ENCODE data around the gene PPME1. TPM values are rescaled to one million over a fixed set of nuclear protein-coding genes. Genes with fewer than 3 reads are reported as not detected.

Gene PPME1
- total RNA-seq, 1 experiment from 2014 or later = 39.4 TPM

DNA sequence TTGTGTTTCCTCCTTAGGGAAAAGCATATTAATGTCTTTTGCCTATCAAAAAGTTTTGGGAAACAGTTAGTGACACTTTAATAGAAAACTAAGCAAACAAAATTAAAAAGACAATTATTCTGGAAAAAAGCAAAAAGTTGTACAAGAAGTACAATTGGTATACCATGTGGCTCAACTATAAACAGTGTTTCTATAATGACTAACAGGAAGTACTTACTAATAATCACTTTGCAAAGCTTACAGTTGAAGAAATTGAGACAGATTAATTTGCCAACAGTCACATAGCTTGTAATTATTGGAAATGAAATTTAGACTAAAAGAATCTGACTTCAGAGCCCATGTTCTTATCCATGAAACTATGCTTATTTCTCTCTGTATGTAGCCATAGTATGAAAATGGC, 24.7 kb downstream of the PPME1 start:
- H4K8ac ChIP-seq (replicated peaks; ENCODE audit: insufficient read length, low read depth, low read length) = no peak overlapping the region

More for the DNA sequence above, 24.7 kb downstream of the PPME1 start:
- H2BK5ac ChIP-seq (ENCODE audit: insufficient read length, low read length) = no peak overlapping the region
- H3K9ac ChIP-seq (ENCODE audit: extremely low read depth, insufficient read length, low read length) = no peak overlapping the region
- no peaks in the 10 kb centered on the region for H4K20me1 ChIP-seq (ENCODE audit: control insufficient read depth, insufficient read depth, insufficient read length)
- H3T11ph ChIP-seq (ENCODE audit: low read length) = no peak overlapping the region
- no peak overlapping the region for H3K56ac ChIP-seq (ENCODE audit: insufficient read length, low read depth, low read length)
- no peak overlapping the region for H3K23ac ChIP-seq (ENCODE audit: insufficient read length, low read depth, low read length)
- no peak overlapping the region for H2AFZ ChIP-seq (ENCODE audit: low read length)
- H2AK5ac ChIP-seq (ENCODE audit: insufficient read length, low read length) = no peak overlapping the region
- H3K27ac ChIP-seq (ENCODE audit: insufficient read length, low read depth, low read length) = no peak overlapping the region
- no peak overlapping the region for H3K4me2 ChIP-seq (ENCODE audit: insufficient read depth, insufficient read length, low read length)
- H3K4ac ChIP-seq (ENCODE audit: low read depth, low read length) = no peak overlapping the region
- H2BK15ac ChIP-seq (ENCODE audit: low read depth, low read length) = no peak overlapping the region
- no peaks in the 10 kb centered on the region for H3K4me1 ChIP-seq (ENCODE audit: insufficient read depth, low read length)
- no peak overlapping the region for H3K18ac ChIP-seq (ENCODE audit: insufficient read length, low read depth, low read length)
- Mint-ChIP-seq H3K9me3 (peaks cover 7 to 14% of the 10 kb centered on the region in 2 experiments), H3K4me1 (peaks cover 3 to 6% of the 10 kb centered on the region in 2 experiments; a peak in 3 of 4 replicates), H3K36me3 (ENCODE audit: insufficient read depth in 1 of 3, low read depth in 3 of 3) (peaks cover 17 to 22% (median 19%) of the 10 kb centered on the region in 3 experiments), H3K27me3 (ENCODE audit: low read depth) (no peaks in the 10 kb centered on the region), H3K27ac (no peak overlapping the region), H3K4me3 (no peak overlapping the region)
- no peaks in the 10 kb centered on the region for H3K23me2 ChIP-seq (ENCODE audit: insufficient read length, low read depth, low read length, poor library complexity, severe bottlenecking)
- H2BK120ac ChIP-seq (ENCODE audit: low read depth, low read length, poor library complexity, severe bottlenecking) = no peak overlapping the region
- H4K91ac ChIP-seq (ENCODE audit: insufficient read length, low read depth, low read length) = no peak overlapping the region
- TF ChIP-seq, protein P1, sequence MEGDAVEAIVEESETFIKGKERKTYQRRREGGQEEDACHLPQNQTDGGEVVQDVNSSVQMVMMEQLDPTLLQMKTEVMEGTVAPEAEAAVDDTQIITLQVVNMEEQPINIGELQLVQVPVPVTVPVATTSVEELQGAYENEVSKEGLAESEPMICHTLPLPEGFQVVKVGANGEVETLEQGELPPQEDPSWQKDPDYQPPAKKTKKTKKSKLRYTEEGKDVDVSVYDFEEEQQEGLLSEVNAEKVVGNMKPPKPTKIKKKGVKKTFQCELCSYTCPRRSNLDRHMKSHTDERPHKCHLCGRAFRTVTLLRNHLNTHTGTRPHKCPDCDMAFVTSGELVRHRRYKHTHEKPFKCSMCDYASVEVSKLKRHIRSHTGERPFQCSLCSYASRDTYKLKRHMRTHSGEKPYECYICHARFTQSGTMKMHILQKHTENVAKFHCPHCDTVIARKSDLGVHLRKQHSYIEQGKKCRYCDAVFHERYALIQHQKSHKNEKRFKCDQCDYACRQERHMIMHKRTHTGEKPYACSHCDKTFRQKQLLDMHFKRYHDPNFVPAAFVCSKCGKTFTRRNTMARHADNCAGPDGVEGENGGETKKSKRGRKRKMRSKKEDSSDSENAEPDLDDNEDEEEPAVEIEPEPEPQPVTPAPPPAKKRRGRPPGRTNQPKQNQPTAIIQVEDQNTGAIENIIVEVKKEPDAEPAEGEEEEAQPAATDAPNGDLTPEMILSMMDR (conservative IDR thresholded peaks at IDR 0.05) = no peak
- no peak for DNase-seq
- H2BK20ac ChIP-seq (ENCODE audit: low read depth, low read length, poor library complexity, severe bottlenecking) = no peak overlapping the region
- no peaks in the 10 kb centered on the region for H3K27me3 ChIP-seq (ENCODE audit: insufficient read depth, low read length)
- no peak overlapping the region for H4K5ac ChIP-seq (ENCODE audit: insufficient read length, low read depth, low read length)
- no peak overlapping the region for H2BK12ac ChIP-seq (ENCODE audit: insufficient read length, low read depth, low read length)
- peaks cover 1% of the 10 kb centered on the region; the same call in 1 of the 2 replicates for H3K79me2 ChIP-seq (ENCODE audit: insufficient read depth, low read length)
- no peaks in the 10 kb centered on the region for H3K79me1 ChIP-seq (ENCODE audit: insufficient read depth, low read depth, low read length, poor library complexity, severe bottlenecking)
- no peak overlapping the region for H3K14ac ChIP-seq (ENCODE audit: insufficient read depth, low read length)
- H3K9me3 ChIP-seq (ENCODE audit: control insufficient read depth, low read depth, low read length) = peaks cover 4% of the 10 kb centered on the region
